Mesothelial cell of epicardium (in vitro differentiated cells): ENCODE data around the gene ZC2HC1B. TPM values are rescaled to one million over a fixed set of nuclear protein-coding genes. Genes with fewer than 3 reads are reported as not detected.

Experiments used
- DNase-seq, 2 experiments: peaks; one replicate each; pipeline ENCODE4 v3.0.0; 2021; ENCODE audit warnings: low spot score in 2 of 2; ENCODE audit not compliant: unreplicated experiment in 2 of 2
- H3K27ac Mint-ChIP-seq: 2 replicates; pipeline ENCODE4 v1.8.0; 2021; ENCODE audit warnings: mixed read lengths
- H3K27me3 Mint-ChIP-seq: 2 replicates; pipeline ENCODE4 v1.8.0; 2021; ENCODE audit warnings: low read depth, mixed read lengths
- H3K36me3 Mint-ChIP-seq: 2 replicates; pipeline ENCODE4 v1.8.0; 2021; ENCODE audit warnings: mixed read lengths
- H3K4me1 Mint-ChIP-seq: 2 replicates; pipeline ENCODE4 v1.8.0; 2021; ENCODE audit warnings: mixed read lengths
- H3K4me3 Mint-ChIP-seq: 2 replicates; pipeline ENCODE4 v1.8.0; 2021; ENCODE audit warnings: mild to moderate bottlenecking, moderate library complexity, mixed read lengths
- H3K9me3 Mint-ChIP-seq: 2 replicates; pipeline ENCODE4 v1.8.0; 2021; ENCODE audit warnings: mixed read lengths
- CTCF ChIP-seq: fragments of 200-600 bp; sonication (generic); IDR thresholded peaks from one replicate; pipeline ENCODE4 v1.5.0; 2021; ENCODE audit warnings: antibody characterized with exemption; ENCODE audit not compliant: unreplicated experiment
- total RNA-seq: library from RNA; stranded (reverse); gene quantifications from 3 replicates; pipeline ENCODE4 v1.2.1, GENCODE V29; 2021

The ZC2HC1B gene
- total RNA-seq, 1 donor from 2014 or later = not detected

GRCh38 chr6:143959927-143960326 is 95.7 kb downstream of the ZC2HC1B start:
- no peaks in the 10 kb centered on the region for H3K27me3 Mint-ChIP-seq
- no peak for TF ChIP-seq CTCF
- H3K4me1 Mint-ChIP-seq = peaks cover 72% of the 10 kb centered on the region
- DNase-seq = no peak
- peak overlapping the region; percentile 65 for H3K27ac Mint-ChIP-seq
- no peaks in the 10 kb centered on the region for H3K9me3 Mint-ChIP-seq
- no peak overlapping the region for H3K4me3 Mint-ChIP-seq
- H3K36me3 Mint-ChIP-seq = peaks cover 2% of the 10 kb centered on the region

DNA sequence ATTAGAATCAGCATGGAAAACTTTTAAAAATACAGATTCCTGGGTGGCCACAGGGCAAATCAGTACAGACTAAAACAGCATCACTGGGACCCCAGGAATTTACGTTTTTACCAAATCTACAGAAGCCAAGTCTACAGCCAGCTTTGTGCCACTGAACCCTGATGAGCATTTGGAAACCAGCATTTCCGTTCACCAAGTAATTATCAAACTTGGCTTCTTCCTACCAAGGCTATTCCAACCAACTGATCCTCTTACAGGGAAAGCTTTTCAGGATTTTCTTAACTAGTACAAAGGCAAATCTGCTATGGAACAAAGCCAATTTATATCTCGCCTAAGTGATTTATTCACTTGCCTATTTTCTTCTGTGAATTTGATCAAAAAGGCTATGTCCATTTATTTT is 96.8 kb downstream of the ZC2HC1B start:
- Mint-ChIP-seq H3K27me3 (no peaks in the 10 kb centered on the region), H3K36me3 (peaks cover 9% of the 10 kb centered on the region), H3K27ac (no peak overlapping the region), H3K9me3 (no peaks in the 10 kb centered on the region), H3K4me3 (no peak overlapping the region), H3K4me1 (peaks cover 81% of the 10 kb centered on the region)
- no peak for DNase-seq
- no peak for TF ChIP-seq CTCF

DNA sequence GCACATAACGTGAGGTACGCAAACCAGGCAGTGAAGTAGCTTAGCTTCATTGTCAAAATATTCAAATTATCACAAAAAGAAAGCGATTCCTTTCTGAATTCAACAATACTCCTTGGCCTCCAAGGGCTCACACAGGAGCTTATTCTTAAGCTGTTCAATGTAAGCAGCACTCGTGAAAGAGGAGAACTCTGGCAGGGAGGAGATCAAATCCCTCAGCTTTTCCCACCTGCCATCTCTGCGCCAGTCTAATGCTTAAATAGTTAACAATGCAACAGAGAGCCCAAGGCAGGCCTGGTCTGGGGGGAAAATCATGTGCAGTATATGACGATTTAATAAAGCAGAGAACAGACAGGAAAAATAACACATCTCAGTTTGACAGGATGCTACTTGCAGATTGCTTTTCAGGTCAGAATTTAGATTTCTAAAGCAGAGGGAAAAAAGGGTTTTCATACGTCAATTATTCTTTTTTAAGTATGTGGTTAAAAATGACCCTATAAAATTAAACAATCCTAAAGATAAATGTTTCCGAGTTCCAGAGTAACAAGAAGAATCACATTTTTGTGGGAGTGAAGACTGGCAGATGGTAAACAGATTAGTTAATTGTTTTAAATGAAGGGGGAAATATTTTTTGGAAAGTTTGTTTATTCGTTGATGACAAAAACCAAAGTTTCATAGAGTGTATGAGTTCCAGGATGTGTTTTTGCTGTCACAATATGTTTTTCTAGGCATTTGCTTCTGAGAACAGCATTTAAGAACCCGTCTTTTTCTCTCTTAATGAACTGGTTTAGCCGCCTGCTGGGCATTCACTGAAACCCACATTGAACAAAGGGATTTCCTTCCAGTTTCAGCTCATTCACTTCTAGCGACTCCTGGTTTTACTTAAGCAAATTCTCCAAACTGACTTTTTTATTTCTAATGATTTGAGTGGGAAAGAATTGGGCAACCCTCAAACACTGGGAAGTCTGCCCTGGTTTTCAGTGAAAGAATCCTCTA is 97.9 kb downstream of the ZC2HC1B start:
- DNase-seq = no peak
- Mint-ChIP-seq H3K4me1 (peaks cover 85% of the 10 kb centered on the region), H3K36me3 (peaks cover 9% of the 10 kb centered on the region), H3K27ac (peak overlapping the region; percentile 91), H3K4me3 (no peak overlapping the region), H3K9me3 (no peaks in the 10 kb centered on the region), H3K27me3 (no peaks in the 10 kb centered on the region)
- TF ChIP-seq CTCF = peak; percentile 61

- Mint-ChIP-seq H3K4me3 (no peak overlapping the region), H3K4me1 (peaks cover 86% of the 10 kb centered on the region), H3K36me3 (peaks cover 7% of the 10 kb centered on the region), H3K27ac (peak overlapping the region; percentile 91), H3K9me3 (no peaks in the 10 kb centered on the region), H3K27me3 (no peaks in the 10 kb centered on the region)
- DNase-seq = no peak
- TF ChIP-seq CTCF = no peak
These were observed 99.1 kb downstream of the ZC2HC1B start for GRCh38 chr6:143963158-143963919.

DNA sequence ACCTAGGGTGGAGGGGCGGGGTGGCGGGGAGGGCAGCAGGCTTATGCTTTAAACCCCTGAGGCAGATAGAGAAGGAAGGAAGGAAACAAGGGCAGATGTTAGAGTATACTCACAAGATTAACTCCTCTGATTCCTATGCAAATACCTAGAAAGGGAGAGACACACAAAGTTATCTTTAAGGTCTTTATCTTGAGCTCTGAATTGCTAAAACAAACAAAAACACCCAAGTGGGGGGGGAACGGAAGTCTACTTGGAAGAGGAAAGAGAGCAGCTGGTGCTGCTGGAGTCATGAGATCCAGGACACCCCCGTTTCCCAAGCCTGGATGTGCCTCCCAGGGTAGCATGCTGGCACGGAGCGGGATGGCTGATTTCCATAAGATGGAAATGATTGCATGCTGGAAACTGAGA is 100.4 kb downstream of the ZC2HC1B start:
- Mint-ChIP-seq H3K9me3 (no peaks in the 10 kb centered on the region), H3K27me3 (no peaks in the 10 kb centered on the region), H3K4me3 (no peak overlapping the region), H3K27ac (peak overlapping the region; percentile 79), H3K4me1 (peaks cover 86% of the 10 kb centered on the region), H3K36me3 (peaks cover 7% of the 10 kb centered on the region)
- DNase-seq = no peak
- TF ChIP-seq CTCF = no peak
